H7 (cell line): ENCODE data around the gene ST8SIA6. TPM values are rescaled to one million over a fixed set of nuclear protein-coding genes. Genes with fewer than 3 reads are reported as not detected.

Experiments
- DNase-seq: peaks from one replicate; pipeline ENCODE4 v3.0.0; 2012
- H3K27me3 ChIP-seq: 2 replicates; pipeline ENCODE4 v1.6.0; 2011; ENCODE audit warnings: mild to moderate bottlenecking, low read length; ENCODE audit not compliant: control insufficient read depth, insufficient read depth
- H3K36me3 ChIP-seq: replicated peaks from 2 replicates; pipeline ENCODE4 v1.5.1; 2011; ENCODE audit warnings: low read length; ENCODE audit not compliant: control insufficient read depth, insufficient read depth
- H3K4me3 ChIP-seq: 2 replicates; pipeline ENCODE4 v1.5.1; 2011; ENCODE audit warnings: low read depth, mild to moderate bottlenecking, control low read depth, low read length, moderate library complexity; ENCODE audit not compliant: insufficient read depth
- total RNA-seq: library from RNA; depleted of rRNA; stranded (reverse); fragments of >200 nt; shearing (Covaris generic); gene quantifications from 2 replicates; pipeline ENCODE4 v1.2.3, GENCODE V29; 2014

The ST8SIA6 gene
- total RNA-seq, 1 experiment from 2014 or later = 2.9 TPM

DNA sequence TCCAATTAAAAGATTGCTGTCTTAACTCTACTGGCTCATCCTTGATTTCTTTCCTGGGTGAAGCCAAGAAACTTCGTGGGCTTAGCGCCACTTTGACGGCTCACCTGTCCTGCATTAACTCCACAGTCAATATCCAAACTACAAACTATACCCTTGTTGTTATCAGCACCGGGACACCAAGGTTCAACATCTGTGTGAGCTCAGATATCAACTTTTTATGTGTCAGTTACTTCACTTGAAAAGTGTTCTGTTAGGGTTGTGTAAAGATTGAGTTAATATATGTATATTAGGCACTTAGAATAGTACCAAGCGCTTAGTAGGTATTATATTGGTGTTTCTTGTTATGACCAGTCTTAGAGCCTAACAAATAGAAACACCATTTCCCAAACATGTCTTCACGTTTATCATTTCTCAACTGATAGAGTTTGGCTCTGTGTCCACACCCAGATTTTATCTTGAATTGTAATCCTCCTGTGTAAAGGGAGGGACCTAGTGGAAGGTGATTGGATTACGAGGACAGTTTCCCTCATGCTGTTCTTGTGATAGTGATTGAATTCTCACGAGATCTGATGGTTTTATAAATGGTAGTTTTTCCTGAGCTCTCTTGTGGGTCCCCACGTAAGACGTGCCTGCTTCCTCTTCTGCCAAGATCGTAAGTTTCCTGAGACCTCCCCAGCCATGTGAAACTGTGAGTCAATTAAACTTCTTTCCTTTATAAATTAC, 19.0 kb upstream of the ST8SIA6 start:
- no peak overlapping the region for H3K4me3 ChIP-seq

DNA sequence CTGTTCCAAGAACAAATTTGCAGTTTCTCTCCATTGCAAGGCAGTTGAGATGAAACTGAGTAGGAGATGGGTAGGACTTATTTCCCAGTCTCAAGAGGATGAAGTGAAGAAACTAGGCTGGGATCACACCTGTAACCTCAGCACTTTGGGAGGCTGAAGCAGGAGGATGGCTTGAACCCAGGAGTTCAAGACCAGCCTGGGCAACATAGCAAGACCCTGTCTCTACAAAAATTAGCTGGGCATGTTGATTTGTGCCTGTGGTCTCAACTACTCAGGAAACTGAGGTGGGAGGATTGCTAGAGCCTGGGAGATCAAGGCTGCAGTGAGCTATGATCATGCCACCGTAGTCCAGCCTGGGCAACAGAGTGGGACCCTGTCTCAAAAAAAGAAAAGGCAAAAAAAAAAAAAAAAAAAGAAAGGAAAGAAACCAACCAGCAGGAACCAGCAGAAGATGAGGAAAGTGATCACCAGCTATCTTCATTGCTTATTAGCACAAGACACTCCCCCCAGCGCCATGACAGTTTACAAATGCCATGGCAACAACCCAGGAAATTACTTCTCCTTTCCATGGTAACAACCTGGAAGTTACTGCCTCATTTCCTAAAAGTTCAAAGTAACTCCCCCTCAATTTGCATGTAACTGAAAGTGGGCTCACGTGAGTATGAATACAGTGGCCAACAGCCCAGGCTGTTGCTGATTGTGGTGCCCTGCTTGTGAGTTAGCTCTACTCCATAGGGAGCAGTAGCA, 18.3 kb upstream of the ST8SIA6 start:
- no peak overlapping the region for H3K4me3 ChIP-seq
- DNase-seq = peak; percentile 13
- H3K27me3 ChIP-seq = no peaks in the 10 kb centered on the region
- no peaks in the 10 kb centered on the region for H3K36me3 ChIP-seq

More for the DNA sequence above, 19.0 kb upstream of the ST8SIA6 start:
- H3K27me3 ChIP-seq = no peaks in the 10 kb centered on the region
- no peaks in the 10 kb centered on the region for H3K36me3 ChIP-seq
- no peak for DNase-seq

GRCh38 chr10:17470246-17470645, 15.9 kb upstream of the ST8SIA6 start:
- no peak overlapping the region for H3K4me3 ChIP-seq
- H3K36me3 ChIP-seq = no peaks in the 10 kb centered on the region
- DNase-seq = no peak
- H3K27me3 ChIP-seq = no peaks in the 10 kb centered on the region

- Histone ChIP-seq H3K4me3 (no peak overlapping the region), H3K27me3 (no peaks in the 10 kb centered on the region), H3K36me3 (no peaks in the 10 kb centered on the region)
- no peak for DNase-seq
These were observed 11.1 kb upstream of the ST8SIA6 start for GRCh38 chr10:17465328-17466125.

DNA sequence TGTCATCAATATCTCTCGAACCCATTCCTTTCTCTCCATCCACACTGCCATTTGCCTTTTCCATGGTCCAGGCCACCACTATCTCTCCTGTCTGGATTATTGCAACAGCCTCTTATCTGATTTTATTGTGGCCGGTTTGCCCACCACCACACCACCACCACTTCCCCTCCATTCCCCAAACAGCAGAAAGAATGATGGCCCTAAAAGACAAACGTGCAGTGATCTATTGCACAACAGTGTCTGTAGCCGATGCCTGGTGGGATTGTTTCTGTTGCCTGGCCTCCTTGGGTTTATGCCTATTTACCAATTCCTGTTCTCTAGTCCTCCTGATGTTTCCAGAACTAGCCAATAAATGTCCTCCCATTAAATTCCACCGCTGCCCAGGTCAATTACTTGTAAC, 10.2 kb upstream of the ST8SIA6 start:
- no peaks in the 10 kb centered on the region for H3K27me3 ChIP-seq
- no peaks in the 10 kb centered on the region for H3K36me3 ChIP-seq
- DNase-seq = no peak
- no peak overlapping the region for H3K4me3 ChIP-seq

DNA sequence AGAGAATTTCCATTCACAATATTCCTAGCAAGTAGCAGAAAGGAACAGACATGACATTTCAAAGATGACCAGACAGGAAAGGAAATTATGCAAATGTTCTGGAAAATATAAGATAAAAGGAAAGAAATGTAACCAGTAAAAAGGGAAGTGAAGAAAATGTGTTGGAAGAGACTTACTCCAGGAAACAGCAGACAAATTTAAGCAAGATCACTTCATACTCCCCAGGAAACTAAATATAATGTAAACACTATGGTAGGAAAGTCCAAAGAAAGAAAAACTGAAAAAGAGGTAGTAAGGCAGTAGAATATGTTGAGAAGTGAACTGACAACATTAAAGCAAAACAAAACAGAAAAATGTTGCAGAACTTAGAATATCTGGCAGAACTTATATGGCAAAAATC, 6.4 kb upstream of the ST8SIA6 start:
- no peaks in the 10 kb centered on the region for H3K36me3 ChIP-seq
- no peak for DNase-seq
- no peak overlapping the region for H3K4me3 ChIP-seq
- peaks cover 1% of the 10 kb centered on the region; the same call in 1 of the 2 replicates for H3K27me3 ChIP-seq

GRCh38 chr10:17457083-17457482, 2.7 kb upstream of the ST8SIA6 start:
- Histone ChIP-seq H3K36me3 (no peaks in the 10 kb centered on the region), H3K4me3 (no peak overlapping the region), H3K27me3 (peaks cover 26% of the 10 kb centered on the region)
- no peak for DNase-seq

DNA sequence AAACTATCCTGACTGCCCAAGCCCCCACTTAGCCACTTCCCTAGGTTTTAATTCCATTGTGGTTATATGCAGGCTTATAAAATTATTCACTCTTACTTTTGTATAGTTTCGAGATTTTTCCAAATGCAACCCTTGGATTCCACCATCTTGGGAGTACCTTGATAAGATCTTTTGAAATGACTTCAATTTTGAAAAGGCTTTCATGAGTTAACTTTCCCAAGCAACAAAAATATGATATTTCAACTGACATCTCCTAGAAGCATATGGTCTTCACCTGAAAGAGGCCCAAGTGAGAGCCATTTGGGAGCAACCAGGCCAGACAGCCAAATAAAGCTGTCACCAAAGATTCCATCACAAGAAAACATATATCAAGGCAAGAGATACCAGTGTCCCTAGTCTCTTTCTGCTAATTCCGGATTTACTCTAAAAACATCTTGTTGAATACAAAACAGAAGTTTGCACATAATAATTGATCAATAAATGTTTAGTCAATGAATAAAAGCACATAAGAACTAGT, 1.7 kb upstream of the ST8SIA6 start:
- DNase-seq = no peak
- Histone ChIP-seq H3K27me3 (peaks cover 26% of the 10 kb centered on the region), H3K36me3 (no peaks in the 10 kb centered on the region), H3K4me3 (no peak overlapping the region)

DNA sequence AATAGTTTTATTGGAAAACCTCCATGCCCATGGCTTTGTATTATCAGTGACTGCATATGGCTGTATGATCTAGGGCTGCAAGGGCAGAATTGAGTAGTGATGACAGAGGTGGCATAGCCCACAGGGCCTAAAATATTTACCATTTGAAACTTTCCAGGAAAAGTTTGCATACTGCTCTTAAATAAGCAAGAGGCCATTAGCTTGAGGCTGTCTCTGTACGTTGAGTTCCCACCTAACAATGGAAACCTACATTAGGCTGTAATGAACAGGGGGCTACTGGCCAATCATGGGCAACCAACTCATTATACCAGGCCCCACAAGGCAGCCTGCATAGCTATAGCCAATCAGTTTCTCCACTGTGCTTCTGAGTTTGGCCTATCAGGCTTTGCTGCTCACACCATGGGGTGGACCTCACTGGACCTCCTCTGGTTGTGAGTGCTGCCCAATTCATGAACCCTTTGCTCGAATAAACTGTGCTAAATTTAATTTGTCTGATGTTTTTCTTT, 673 bp upstream of the ST8SIA6 start:
- H3K4me3 ChIP-seq = peak overlapping the region; percentile 67
- no peak for DNase-seq
- H3K27me3 ChIP-seq = peaks cover 26% of the 10 kb centered on the region
- no peaks in the 10 kb centered on the region; the same call in 1 of the 2 replicates for H3K36me3 ChIP-seq

DNA sequence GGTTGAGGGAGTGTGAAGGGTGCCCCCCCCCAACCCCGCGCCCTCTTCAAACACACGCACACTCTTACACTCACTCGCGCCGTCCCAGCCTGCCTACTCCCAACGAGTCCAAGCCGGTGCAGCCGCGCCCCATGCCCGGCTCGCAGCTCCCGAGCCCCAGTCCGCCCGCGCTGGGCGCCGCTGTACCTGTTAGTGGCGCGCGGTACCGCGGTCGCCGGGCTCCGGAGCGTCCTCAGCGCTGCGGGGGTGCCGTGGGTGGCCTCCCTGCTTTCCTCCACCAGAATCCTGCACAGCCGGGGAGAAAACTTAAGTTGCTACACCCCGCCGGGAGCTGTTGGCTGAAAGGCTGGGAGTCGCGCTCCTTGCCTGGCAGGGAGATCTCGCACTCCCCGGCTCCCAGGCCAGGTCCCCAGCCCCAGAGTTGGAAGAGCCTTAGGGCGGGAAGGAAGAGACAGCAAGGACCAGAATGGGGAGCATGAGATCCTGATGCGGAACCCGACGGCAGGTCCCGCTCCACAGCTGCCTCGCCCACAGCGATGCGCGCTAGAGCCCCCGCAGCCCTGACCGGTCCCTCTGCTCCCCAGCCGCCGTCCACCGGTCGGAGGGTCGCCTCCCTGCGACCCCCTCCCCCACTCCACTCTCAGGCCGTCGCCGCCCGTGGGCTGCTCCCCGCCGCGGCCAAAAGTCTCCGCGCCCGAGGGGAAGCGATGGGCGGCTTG, 863 bp downstream of the ST8SIA6 start:
- Histone ChIP-seq H3K36me3 (no peaks in the 10 kb centered on the region; the same call in 1 of the 2 replicates), H3K27me3 (peaks cover 26% of the 10 kb centered on the region), H3K4me3 (peak overlapping the region; percentile 67)
- DNase-seq = peak; percentile 78

GRCh38 chr10:17453035-17453372, 1.4 kb downstream of the ST8SIA6 start:
- peaks cover 26% of the 10 kb centered on the region for H3K27me3 ChIP-seq
- DNase-seq = no peak

DNA sequence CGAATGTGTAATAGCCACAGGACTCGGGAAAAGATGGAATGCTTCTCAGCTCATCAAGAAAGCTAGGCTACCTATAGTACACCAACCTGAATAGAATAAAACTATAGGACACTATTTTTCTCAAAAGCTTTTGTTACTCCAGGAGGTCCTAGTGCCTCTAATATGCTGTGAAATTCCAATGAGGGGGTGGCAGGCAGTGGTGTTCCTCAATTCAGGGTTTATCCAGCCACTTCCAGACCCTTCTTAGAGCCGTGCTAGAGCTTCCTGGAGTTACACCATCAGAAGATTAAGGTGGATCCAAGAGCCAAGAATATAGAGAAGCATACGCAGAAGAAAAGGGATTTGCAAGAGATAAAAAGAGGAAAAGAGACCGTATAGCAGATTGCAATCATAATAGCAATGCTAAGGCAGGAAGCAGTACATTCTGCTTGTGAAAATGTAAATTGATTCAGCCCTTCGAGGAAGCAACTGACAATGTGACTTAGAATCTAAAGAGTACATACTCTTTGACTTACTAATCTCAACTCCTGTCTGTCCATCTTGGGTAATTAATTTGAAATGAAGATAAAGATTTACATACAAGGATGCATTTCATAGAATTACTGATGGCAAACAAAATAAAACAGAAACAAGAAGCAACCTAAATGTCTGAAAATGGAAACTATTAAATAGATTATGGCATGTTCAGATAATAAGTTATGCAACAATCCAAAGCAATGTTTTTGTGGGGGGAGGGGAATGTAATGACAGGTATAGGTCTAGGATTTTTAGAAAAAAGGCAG, 2.1 kb downstream of the ST8SIA6 start:
- DNase-seq = no peak
- Histone ChIP-seq H3K4me3 (no peak overlapping the region), H3K27me3 (peaks cover 26% of the 10 kb centered on the region)

More at GRCh38 chr10:17453035-17453372, 1.4 kb downstream of the ST8SIA6 start:
- peak overlapping the region; percentile 67 for H3K4me3 ChIP-seq
- H3K36me3 ChIP-seq = no peaks in the 10 kb centered on the region; the same call in 1 of the 2 replicates

DNA sequence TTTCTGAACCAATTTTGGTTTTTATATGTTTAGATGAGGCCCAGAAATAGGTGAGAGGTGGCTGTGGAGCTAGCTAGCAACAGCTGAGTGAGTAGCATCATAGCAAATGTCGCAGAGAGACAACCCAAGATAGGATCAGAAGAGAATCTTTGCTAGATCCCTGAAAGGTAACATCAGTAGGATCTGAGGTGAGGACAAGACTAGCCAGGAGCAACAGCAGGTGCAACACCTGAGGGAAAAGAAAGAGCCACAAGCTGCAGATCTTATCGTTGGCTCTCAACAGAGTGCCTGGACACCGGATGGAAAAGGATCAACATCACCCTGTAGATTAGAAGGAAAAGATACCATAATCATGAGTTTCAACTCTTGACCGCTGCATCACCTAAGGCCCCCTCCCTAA, 4.4 kb downstream of the ST8SIA6 start:
- H3K27me3 ChIP-seq = peaks cover 18% of the 10 kb centered on the region
- H3K36me3 ChIP-seq = no peaks in the 10 kb centered on the region; the same call in 1 of the 2 replicates
- no peak overlapping the region for H3K4me3 ChIP-seq
- no peak for DNase-seq

More for the DNA sequence above, 2.1 kb downstream of the ST8SIA6 start:
- H3K36me3 ChIP-seq = no peaks in the 10 kb centered on the region; the same call in 1 of the 2 replicates
